Gastroesophageal sphincter (tissue), 3 donors: ENCODE results near the gene UBE3D.

ENCODE experiments used
- EP300 ChIP-seq: sonication (generic); formaldehyde crosslinking; IDR thresholded peaks from one replicate; pipeline ENCODE4 v1.6.1; 2017; ENCODE audit warnings: antibody characterized with exemption, mild to moderate bottlenecking
- POLR2A ChIP-seq, 2 donors: fragments of 450-650 bp; IDR thresholded peaks; one replicate each; pipeline ENCODE4 v1.6.1; 2017; ENCODE audit warnings: antibody characterized with exemption in 2 of 2, mild to moderate bottlenecking in 2 of 2, moderate library complexity in 1 of 2
- TF ChIP-seq, protein P1 (sequence below), 4 experiments: fragments of 200-600 bp in 2 of 4; fragments of 450-650 bp in 2 of 4; sonication (generic) in 1 of 4; IDR thresholded peaks; one replicate each; pipeline ENCODE4 v1.5.1; 2017 to 2019; ENCODE audit warnings: antibody characterized with exemption in 4 of 4, mild to moderate bottlenecking in 2 of 4, moderate library complexity in 2 of 4

DNA sequence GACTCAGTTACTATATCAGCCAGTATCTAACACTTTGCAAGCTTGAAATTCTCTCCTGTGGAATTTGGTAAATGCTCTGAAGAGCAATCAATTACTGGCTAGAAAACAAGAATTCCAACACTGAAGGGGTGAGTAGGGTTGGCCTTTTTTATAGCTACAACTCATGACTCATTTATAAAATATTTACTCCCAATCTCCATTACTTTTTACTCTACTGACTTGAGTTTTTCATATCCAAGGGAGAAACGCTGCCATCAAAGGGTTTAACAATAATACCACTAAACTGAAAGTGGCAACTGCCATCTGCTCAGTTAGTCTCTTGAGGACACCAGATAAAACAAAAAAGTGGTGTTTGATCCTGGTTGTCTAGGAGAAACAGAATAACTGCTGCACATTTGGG, 203.1 kb downstream of the UBE3D start:
- TF ChIP-seq POLR2A (IDR thresholded peaks at IDR 0.05) = no peak
- TF ChIP-seq, protein P1, sequence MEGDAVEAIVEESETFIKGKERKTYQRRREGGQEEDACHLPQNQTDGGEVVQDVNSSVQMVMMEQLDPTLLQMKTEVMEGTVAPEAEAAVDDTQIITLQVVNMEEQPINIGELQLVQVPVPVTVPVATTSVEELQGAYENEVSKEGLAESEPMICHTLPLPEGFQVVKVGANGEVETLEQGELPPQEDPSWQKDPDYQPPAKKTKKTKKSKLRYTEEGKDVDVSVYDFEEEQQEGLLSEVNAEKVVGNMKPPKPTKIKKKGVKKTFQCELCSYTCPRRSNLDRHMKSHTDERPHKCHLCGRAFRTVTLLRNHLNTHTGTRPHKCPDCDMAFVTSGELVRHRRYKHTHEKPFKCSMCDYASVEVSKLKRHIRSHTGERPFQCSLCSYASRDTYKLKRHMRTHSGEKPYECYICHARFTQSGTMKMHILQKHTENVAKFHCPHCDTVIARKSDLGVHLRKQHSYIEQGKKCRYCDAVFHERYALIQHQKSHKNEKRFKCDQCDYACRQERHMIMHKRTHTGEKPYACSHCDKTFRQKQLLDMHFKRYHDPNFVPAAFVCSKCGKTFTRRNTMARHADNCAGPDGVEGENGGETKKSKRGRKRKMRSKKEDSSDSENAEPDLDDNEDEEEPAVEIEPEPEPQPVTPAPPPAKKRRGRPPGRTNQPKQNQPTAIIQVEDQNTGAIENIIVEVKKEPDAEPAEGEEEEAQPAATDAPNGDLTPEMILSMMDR (IDR thresholded peaks at IDR 0.05) = no peak
- TF ChIP-seq EP300 = no peak
